Measurements from ENCODE around the gene SLC14A1.

The SLC14A1 gene

DNA sequence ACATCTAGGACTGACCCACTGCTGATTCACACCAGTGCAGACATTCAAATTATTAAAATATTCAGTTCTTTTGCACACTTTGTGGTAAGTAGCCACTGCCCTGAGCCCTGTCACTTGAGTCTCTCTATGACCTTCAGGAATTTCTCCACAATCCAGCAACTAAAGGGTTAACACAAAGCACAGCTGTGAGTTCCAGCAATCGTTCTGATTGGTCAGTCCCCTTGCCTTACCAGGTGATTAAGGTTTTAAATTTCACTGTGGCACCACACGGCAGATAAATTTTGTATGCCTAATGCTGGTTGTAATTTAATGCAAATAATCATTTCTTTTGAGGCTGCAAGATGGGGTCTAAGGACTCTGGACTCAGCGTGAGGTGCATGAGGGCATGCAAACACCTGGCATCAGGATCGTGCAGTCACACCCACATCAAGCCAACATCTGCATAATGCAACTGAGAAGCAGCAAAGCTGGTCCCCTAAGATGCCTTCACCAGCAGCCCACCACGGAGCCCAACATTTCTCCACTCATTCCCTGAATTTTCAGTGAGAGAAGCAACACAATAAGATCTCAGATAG lies 36.6 kb downstream of the SLC14A1 start:
- H3K36me3 ChIP-seq: no peaks in the 10 kb centered on the region
- no peak overlapping the region for H3K27ac ChIP-seq
- peaks cover 32% of the 10 kb centered on the region for H3K27me3 ChIP-seq (ENCODE audit: insufficient read depth, low read depth, severe bottlenecking)
- TF ChIP-seq, protein P1, sequence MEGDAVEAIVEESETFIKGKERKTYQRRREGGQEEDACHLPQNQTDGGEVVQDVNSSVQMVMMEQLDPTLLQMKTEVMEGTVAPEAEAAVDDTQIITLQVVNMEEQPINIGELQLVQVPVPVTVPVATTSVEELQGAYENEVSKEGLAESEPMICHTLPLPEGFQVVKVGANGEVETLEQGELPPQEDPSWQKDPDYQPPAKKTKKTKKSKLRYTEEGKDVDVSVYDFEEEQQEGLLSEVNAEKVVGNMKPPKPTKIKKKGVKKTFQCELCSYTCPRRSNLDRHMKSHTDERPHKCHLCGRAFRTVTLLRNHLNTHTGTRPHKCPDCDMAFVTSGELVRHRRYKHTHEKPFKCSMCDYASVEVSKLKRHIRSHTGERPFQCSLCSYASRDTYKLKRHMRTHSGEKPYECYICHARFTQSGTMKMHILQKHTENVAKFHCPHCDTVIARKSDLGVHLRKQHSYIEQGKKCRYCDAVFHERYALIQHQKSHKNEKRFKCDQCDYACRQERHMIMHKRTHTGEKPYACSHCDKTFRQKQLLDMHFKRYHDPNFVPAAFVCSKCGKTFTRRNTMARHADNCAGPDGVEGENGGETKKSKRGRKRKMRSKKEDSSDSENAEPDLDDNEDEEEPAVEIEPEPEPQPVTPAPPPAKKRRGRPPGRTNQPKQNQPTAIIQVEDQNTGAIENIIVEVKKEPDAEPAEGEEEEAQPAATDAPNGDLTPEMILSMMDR (IDR thresholded peaks at IDR 0.05; ENCODE audit: low read depth, low read length): no peak
- H3K4me3 ChIP-seq (ENCODE audit: low read depth, low read length): no peak overlapping the region
- no peak for DNase-seq
- peaks cover 22% of the 10 kb centered on the region for H3K9me3 ChIP-seq (ENCODE audit: severe bottlenecking)

DNA sequence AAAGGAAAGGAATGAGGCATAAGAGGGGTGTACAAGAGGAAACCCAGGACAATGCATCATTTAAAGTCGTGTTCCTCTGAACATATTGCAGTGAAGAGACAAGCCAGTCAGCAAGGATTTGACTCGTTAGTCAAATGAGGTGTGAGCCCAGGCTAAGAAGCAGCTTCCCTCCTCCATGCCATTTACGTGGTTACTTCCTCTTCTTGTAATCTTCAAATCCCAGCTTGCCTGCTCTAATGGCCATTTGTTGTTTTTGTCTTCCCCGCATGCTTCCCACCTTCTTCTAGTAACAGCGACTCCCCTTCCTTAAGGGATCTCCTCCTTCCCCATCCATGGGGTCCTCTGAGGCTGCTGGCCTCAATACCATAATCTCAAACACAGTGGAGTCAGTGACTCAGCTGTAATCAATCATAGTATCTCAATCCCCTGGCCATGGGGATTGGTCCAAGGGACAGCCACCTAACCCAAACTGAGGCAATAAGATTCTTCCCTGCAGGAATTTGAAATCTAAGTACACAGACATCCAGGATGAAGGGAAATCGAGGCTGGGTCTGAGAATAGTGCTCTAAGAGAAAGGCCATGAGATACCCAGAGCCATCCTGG lies 37.6 kb downstream of the SLC14A1 start:
- H3K27ac ChIP-seq: no peak overlapping the region
- H3K9me3 ChIP-seq (ENCODE audit: severe bottlenecking): peaks cover 22% of the 10 kb centered on the region
- TF ChIP-seq, protein P1 (IDR thresholded peaks at IDR 0.05; ENCODE audit: low read depth, low read length): no peak
- H3K36me3 ChIP-seq: no peaks in the 10 kb centered on the region
- no peak overlapping the region for H3K4me3 ChIP-seq (ENCODE audit: low read depth, low read length)
- H3K27me3 ChIP-seq (ENCODE audit: insufficient read depth, low read depth, severe bottlenecking): peaks cover 30% of the 10 kb centered on the region
- DNase-seq: peak; percentile 40

DNA sequence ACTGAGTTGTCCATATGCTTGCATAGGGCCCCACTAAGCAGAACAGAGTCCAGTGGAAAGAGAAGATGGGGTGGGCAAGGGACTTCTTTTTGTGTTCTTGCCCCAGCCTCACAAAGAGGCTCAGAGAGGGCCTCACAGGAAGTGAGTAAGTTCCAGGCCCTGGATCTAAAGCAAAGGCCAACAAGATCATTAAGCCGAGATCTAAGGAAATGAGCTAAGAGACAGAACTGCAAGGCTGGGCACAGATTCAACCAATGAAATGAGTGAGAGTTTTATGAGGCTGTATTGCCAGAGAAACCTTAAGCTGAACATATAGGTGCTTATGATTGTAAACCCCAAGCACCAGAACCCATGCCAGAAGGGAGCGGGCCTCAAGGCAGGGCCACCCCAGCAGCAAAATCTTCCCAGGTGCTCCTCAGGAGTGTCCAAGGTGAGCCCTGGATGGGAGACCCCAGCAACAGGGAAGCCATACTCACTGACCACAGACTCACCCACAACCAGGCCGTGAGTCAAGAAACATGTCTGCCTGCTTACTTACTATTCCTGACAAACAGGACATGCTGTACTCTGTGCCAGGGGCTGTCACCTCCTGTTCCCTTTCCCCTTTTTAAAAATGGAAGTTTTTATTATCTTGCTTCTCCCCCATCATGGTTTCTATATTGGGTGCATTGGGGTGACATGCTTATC lies 40.2 kb downstream of the SLC14A1 start:
- Histone ChIP-seq H3K4me3 (ENCODE audit: low read depth, low read length) (no peak overlapping the region), H3K27ac (no peak overlapping the region), H3K36me3 (no peaks in the 10 kb centered on the region), H3K9me3 (ENCODE audit: severe bottlenecking) (peaks cover 6% of the 10 kb centered on the region), H3K27me3 (ENCODE audit: insufficient read depth, low read depth, severe bottlenecking) (peaks cover 46% of the 10 kb centered on the region)
- no peak for DNase-seq
- TF ChIP-seq, protein P1 (IDR thresholded peaks at IDR 0.05; ENCODE audit: low read depth, low read length): no peak

DNA sequence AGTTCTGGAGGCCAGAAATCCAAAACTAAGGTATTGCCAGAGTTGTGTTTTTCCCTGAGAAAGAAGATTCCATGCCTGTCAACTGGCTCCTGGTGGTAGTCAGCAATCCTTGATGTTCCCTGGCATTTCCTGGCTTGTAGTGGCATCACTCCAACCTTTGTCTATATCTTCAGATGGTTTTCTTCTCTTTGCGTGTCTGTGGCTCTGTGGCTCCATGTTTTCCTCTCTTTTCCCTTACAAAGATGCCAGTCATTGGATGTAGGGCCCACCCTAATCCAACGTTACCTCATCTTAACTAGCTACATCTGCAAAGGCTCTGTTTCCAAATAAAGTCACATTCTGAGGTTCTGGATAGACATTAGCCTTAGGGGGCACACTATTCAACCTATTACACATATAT lies 41.8 kb downstream of the SLC14A1 start:
- Histone ChIP-seq H3K27me3 (ENCODE audit: insufficient read depth, low read depth, severe bottlenecking) (peaks cover 62% of the 10 kb centered on the region), H3K36me3 (no peaks in the 10 kb centered on the region), H3K4me3 (ENCODE audit: low read depth, low read length) (no peak overlapping the region), H3K27ac (no peak overlapping the region), H3K9me3 (ENCODE audit: severe bottlenecking) (peaks cover under 1% of the 10 kb centered on the region)
- TF ChIP-seq, protein P1 (IDR thresholded peaks at IDR 0.05; ENCODE audit: low read depth, low read length): no peak
- DNase-seq: no peak

DNA sequence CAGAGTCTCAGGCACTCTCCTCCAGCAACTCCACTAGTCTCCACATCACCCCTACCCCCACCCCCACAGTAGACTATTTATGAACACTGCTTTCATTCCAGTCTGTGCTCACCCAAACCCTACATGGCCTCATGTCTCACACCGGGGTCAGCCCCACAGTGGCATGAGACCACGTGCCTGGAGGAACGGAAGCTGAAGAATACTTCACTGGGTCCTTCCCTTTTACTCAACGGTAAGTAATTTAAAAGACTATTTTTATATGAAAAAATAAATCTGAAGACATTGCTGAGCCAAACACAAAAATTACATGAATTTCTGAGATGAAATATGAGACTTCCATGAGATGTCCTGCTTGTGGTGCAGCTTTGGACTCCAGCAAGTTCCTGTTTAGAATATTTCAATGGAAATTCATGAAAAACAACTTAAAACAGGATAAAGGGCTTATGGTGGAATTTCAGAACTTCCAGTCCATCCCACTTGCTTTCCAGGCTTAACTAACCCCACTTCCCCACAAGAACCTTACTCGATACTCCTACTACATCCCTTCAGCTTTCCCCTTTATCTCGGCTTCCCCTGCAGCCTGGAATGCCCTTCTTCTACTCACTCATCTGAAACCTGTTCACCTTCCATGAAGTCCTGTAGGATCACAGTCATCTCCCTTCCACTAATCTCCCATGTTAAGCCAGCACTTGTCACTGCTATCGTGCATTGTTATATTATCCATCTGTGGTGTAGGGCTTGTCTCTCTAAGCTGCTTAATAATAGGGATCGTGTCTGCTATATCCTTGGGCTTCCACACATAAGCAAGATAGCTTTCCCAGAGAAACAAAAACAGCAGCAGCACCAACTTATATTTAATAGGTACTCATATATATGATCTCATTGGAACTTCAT lies 47.9 kb downstream of the SLC14A1 start:
- Histone ChIP-seq H3K9me3 (ENCODE audit: severe bottlenecking) (no peaks in the 10 kb centered on the region), H3K27me3 (ENCODE audit: insufficient read depth, low read depth, severe bottlenecking) (peaks cover 86% of the 10 kb centered on the region), H3K36me3 (no peaks in the 10 kb centered on the region), H3K4me3 (ENCODE audit: low read depth, low read length) (no peak overlapping the region), H3K27ac (no peak overlapping the region)
- TF ChIP-seq, protein P1 (IDR thresholded peaks at IDR 0.05; ENCODE audit: low read depth, low read length): no peak
- DNase-seq: peak; percentile 67

Data from WERI-Rb-1 (cell line).